ENCODE data around the gene LEMD1. TPM values are rescaled to one million over a fixed set of nuclear protein-coding genes. Genes with fewer than 3 reads are reported as not detected.
"Not testable (repeated sequence)": the region's sequence is repeated elsewhere in the genome, so short reads cannot be mapped to it uniquely, and the experiment has no call there.

Gene LEMD1
- total RNA-seq, 1 experiment from 2014 or later: 26.3 TPM

GRCh38 chr1:205368478-205368877 is 53.4 kb downstream of the LEMD1 start (continued):
- TF ChIP-seq AFF4 (CRISPR knock-in tag; IDR thresholded peaks at IDR 0.05; ENCODE audit: borderline replicate concordance): no peak
- no peak for TF ChIP-seq FOXP1 (CRISPR knock-in tag; IDR thresholded peaks at IDR 0.05; ENCODE audit: borderline replicate concordance)
- TF ChIP-seq ARID4B (CRISPR knock-in tag; IDR thresholded peaks at IDR 0.05; ENCODE audit: borderline replicate concordance): no peak
- no peak for TF ChIP-seq SP1 (CRISPR knock-in tag; conservative IDR thresholded peaks at IDR 0.05)
- no peak for TF ChIP-seq MAX (CRISPR knock-in tag; IDR thresholded peaks at IDR 0.05)

GRCh38 chr1:205365945-205366463 is 55.9 kb downstream of the LEMD1 start:
- Mint-ChIP-seq H3K4me3 (no peak overlapping the region), H3K27ac (no peak overlapping the region), H3K36me3 (no peaks in the 10 kb centered on the region), H3K4me1 (peaks cover 3% of the 10 kb centered on the region; the same call in 1 of the 2 replicates), H3K27me3 (ENCODE audit: low read depth) (no peaks in the 10 kb centered on the region; the same call in 1 of the 2 replicates), H3K9me3 (no peaks in the 10 kb centered on the region)
- no peak for TF ChIP-seq ESRRA (CRISPR knock-in tag; IDR thresholded peaks at IDR 0.05; ENCODE audit: borderline replicate concordance)
- DNase-seq (ENCODE audit: low spot score): no peak
- no peak for ATAC-seq
- ChIA-PET CTCF (interaction anchor here (0.7 to 3.1 kb wide), 7 partner anchors 12 to 163 kb away, joined by 3 to 13 read pairs (median 5); no protein-coding TSS in a partner anchor), POLR2A (no interaction called here)

GRCh38 chr1:205365086-205365485 is 56.8 kb downstream of the LEMD1 start:
- TF ChIP-seq GTF2I (CRISPR knock-in tag; conservative IDR thresholded peaks at IDR 0.05) (peak; percentile 43; the same call in 1 of the 2 replicates), ZNF121 (CRISPR knock-in tag; IDR thresholded peaks at IDR 0.05) (peak; percentile 94)
- H3K4me3 Mint-ChIP-seq; ATAC-seq; H3K27me3 Mint-ChIP-seq (ENCODE audit: low read depth); H3K36me3 Mint-ChIP-seq; H3K9me3 Mint-ChIP-seq; DNase-seq (ENCODE audit: low spot score); H3K27ac Mint-ChIP-seq; POLR2A ChIA-PET: not testable (repeated sequence)
- peaks cover 10% of the 10 kb centered on the region for H3K4me1 Mint-ChIP-seq
- CTCF ChIA-PET: interaction anchor here (1.3 to 3.1 kb wide), 3 partner anchors 11 to 164 kb away, joined by 3 to 13 read pairs (median 4); no protein-coding TSS in a partner anchor

- ATAC-seq (no peak), DNase-seq (ENCODE audit: low spot score) (no peak)
- no peak for TF ChIP-seq ESRRA (CRISPR knock-in tag; IDR thresholded peaks at IDR 0.05; ENCODE audit: borderline replicate concordance)
- no peak for TF ChIP-seq RELA (CRISPR knock-in tag; IDR thresholded peaks at IDR 0.05; ENCODE audit: borderline replicate concordance)
- TF ChIP-seq NFATC4 (CRISPR knock-in tag; IDR thresholded peaks at IDR 0.05): no peak
- no peak for TF ChIP-seq NFYB (CRISPR knock-in tag; conservative IDR thresholded peaks at IDR 0.05; ENCODE audit: low read depth)
- no peak for TF ChIP-seq USF2 (CRISPR knock-in tag; IDR thresholded peaks at IDR 0.05)
- no peaks in the 10 kb centered on the region for H3K36me3 Mint-ChIP-seq
- no peak overlapping the region for H3K27ac Mint-ChIP-seq
- ChIA-PET POLR2A (interaction anchor here (0.7 to 1.0 kb wide), 2 partner anchors 8 to 47 kb away, joined by 3 read pairs; no protein-coding TSS in a partner anchor), CTCF (interaction anchor here (1.4 to 2.4 kb wide), 4 partner anchors 26 to 125 kb away, joined by 4 to 10 read pairs (median 8); no protein-coding TSS in a partner anchor)
- peaks cover 40% of the 10 kb centered on the region for H3K4me1 Mint-ChIP-seq
- H3K27me3 Mint-ChIP-seq (ENCODE audit: low read depth): no peaks in the 10 kb centered on the region
- H3K4me3 Mint-ChIP-seq: no peak overlapping the region
- H3K9me3 Mint-ChIP-seq: no peaks in the 10 kb centered on the region
Observed at GRCh38 chr1:205360891-205361290, 61.0 kb downstream of the LEMD1 start.
